OCI-LY3 (cell line): Measurements from ENCODE around the gene SGPL1.

Experiments used
- CTCF ChIP-seq: fragments of 200-600, 300-600 bp; sonication (generic); IDR thresholded peaks from 2 replicates; pipeline ENCODE4 v1.5.1; 2014; ENCODE audit warnings: antibody characterized with exemption, low read length, low read depth
- EZH2phosphoT487 ChIP-seq: fragments of 200-600 bp; shearing (Covaris generic); IDR thresholded peaks from 2 replicates; pipeline ENCODE4 v1.6.1; 2018; ENCODE audit warnings: antibody characterized with exemption, mixed run types, low read depth

- TF ChIP-seq CTCF (peak; percentile 71), EZH2phosphoT487 (no peak)
Measured at GRCh38 chr10:70903262-70903921, 87.6 kb downstream of the SGPL1 start.
